Upper lobe of left lung (tissue), 6 donors: ENCODE results near the gene SSBP3. TPM values are rescaled to one million over a fixed set of nuclear protein-coding genes. Genes with fewer than 3 reads are reported as not detected.

ENCODE experiments used
- ATAC-seq, 2 donors: fragments of 200-7000 bp; cut with Tn5 transposase; one replicate each; pipeline ENCODE4 v1.9.1; 2022; ENCODE audit warnings: mild to moderate bottlenecking in 2 of 2, moderate library complexity in 2 of 2; ENCODE audit not compliant: low FRiP score in 2 of 2
- DNase-seq, 2 donors: peaks; one replicate each; pipeline ENCODE4 v3.0.0-alpha.2; 2019 to 2020
- H3K27ac ChIP-seq, 4 donors: fragments of 200-600 bp; sonication (generic); one replicate each; pipeline ENCODE4 v1.5.1; 2016 to 2019
- H3K27me3 ChIP-seq, 4 donors: fragments of 200-600 bp; sonication (generic); one replicate each; pipeline ENCODE4 v1.5.1; 2017 to 2019
- H3K36me3 ChIP-seq, 4 donors: fragments of 200-600 bp; sonication (generic); one replicate each; pipeline ENCODE4 v1.5.1; 2016 to 2019
- H3K4me1 ChIP-seq, 4 donors: fragments of 200-600 bp; sonication (generic); one replicate each; pipeline ENCODE4 v1.5.1; 2018 to 2019
- H3K4me3 ChIP-seq, 4 donors: fragments of 200-600 bp; sonication (generic); one replicate each; pipeline ENCODE4 v1.5.1; 2017 to 2019; ENCODE audit warnings: mild to moderate bottlenecking in 2 of 4, moderate library complexity in 1 of 4
- H3K9me3 ChIP-seq, 4 donors: fragments of 200-600 bp; sonication (generic); one replicate each; pipeline ENCODE4 v1.5.1; 2018 to 2019
- EP300 ChIP-seq, 4 donors: sonication (generic); formaldehyde crosslinking; IDR thresholded peaks; one replicate each; pipeline ENCODE4 v1.5.1; 2017; ENCODE audit warnings: antibody characterized with exemption in 4 of 4, control low read depth in 2 of 4
- POLR2A ChIP-seq, 4 donors: fragments of 450-650 bp; IDR thresholded peaks; one replicate each; pipeline ENCODE4 v1.5.1; 2016 to 2017; ENCODE audit warnings: antibody characterized with exemption in 4 of 4, mild to moderate bottlenecking in 2 of 4
- POLR2AphosphoS5 ChIP-seq, 2 donors: sonication (generic); formaldehyde crosslinking; IDR thresholded peaks; one replicate each; pipeline ENCODE4 v1.5.1; 2017; ENCODE audit warnings: antibody characterized with exemption in 2 of 2
- WGBS, 2 donors: methylation state at CpG; one replicate each; pipeline ENCODE4 v1.1.5; 2017 to 2018; 5-methylcytosine and 5-hydroxymethylcytosine counted together
- total RNA-seq, 6 donors: library from RNA; depleted of rRNA in 4 of 6; stranded (reverse); fragments of >200 nt in 4 of 6; gene quantifications; one replicate each; pipeline versions ENCODE4 v1.1.0 to v1.2.1, GENCODE V29; 2016 to 2021
- TF ChIP-seq, protein P1 (sequence below), 6 experiments: fragments of 450-650 bp in 4 of 6; fragments of 200-600 bp in 2 of 6; sonication (generic) in 2 of 6; IDR thresholded peaks; one replicate each; pipeline ENCODE4 v1.5.1; 2016 to 2019; ENCODE audit warnings: antibody characterized with exemption in 6 of 6
- donor health status: DM: no; HTN: no; CAD: no; lungs with moderate emphysema.
- donor health status: DM: no; HTN: yes; CAD: no; lungs with severe emphysema.

The SSBP3 gene
- total RNA-seq, 6 donors from 2014 or later: 17.8 to 35.6 (median 26.4) TPM

DNA sequence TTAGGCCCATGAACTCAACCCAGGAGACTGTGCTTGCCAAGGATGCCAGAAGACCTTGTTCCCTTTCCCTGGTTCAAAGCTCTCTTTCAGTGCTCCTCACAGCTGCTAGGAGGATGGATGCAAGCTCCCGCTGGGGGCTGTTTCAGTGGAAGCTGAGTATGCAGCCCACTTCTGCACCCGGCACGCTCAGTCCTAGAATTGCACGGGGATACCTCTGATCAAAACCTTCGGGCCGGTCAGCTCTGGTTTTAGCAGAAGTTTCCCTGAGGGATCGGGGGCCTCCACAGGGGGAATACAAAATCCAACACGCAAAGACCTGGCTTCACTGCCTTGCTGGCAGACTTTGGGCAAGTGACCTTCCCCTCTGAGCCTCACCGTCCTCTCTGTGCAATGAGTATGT is 4.2 kb upstream of the SSBP3 start:
- peaks cover 7 to 31% (median 16%) of the 10 kb centered on the region in 4 donors for H3K4me1 ChIP-seq
- H3K27ac ChIP-seq: no peak overlapping the region
- WGBS, 2 donors: 96 to 98% methylated on average over 8 to 9 of the region's 9 CpGs
- H3K4me3 ChIP-seq: no peak overlapping the region
- TF ChIP-seq POLR2A (IDR thresholded peaks at IDR 0.05): no peak
- TF ChIP-seq EP300 (IDR thresholded peaks at IDR 0.05): no peak
- no peaks in the 10 kb centered on the region for H3K9me3 ChIP-seq
- H3K36me3 ChIP-seq: no peaks in the 10 kb centered on the region
- H3K27me3 ChIP-seq: no peaks in the 10 kb centered on the region
- no peak for DNase-seq
- ATAC-seq: no peak

DNA sequence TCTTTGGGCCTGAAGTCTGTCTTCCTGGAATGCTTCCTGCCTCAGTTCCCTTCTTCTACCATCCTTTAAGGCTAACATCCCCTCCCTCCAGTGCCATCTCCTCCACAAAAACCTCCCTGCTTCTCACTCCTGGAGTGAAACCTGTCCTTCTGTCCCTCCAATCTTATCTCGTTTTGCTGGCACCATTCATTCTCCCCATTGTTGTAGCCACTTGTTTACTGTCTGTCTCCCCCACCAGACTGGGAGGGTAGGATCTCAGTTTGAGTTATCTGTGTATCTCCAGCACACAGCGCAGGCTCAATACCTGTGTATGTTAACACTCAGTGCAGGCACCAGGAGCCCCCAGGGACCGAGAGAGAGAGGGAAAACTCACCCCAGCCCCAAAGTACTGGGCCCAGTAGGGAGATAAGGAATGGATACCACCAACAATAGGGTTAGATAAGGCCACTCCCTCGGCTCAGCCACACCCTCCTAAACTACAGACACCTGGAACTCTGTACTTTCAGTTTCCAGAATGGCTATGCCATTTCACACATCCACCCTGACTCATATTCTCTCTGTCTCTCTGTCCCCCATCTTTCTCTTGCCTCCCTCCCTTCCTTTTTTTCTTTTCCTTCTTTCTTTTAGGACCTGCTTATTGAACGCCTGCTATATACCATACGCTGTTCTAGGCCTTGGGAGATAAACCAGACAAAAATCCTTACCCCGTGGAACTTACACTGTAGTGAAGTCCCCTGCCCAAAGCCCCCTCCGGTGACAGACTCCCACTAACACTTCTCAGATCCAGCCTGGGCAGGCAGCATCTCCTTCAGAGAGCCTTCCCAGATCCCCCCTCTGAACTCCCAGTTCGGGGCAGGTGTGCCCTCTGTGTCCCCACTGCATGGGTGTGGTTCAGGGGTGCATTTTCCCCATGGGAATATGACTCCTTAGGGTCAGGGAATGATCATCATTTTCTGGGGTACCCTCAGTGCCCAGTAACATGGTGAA is 3.3 kb upstream of the SSBP3 start:
- Histone ChIP-seq H3K27ac (peak overlapping the region; percentile 8 to 97 (median 86)), H3K4me3 (no peak overlapping the region), H3K4me1 (peaks cover 16 to 40% (median 24%) of the 10 kb centered on the region in 4 donors), H3K9me3 (no peaks in the 10 kb centered on the region), H3K27me3 (no peaks in the 10 kb centered on the region), H3K36me3 (no peaks in the 10 kb centered on the region)
- DNase-seq (no peak), ATAC-seq (no peak)
- TF ChIP-seq, protein P1, sequence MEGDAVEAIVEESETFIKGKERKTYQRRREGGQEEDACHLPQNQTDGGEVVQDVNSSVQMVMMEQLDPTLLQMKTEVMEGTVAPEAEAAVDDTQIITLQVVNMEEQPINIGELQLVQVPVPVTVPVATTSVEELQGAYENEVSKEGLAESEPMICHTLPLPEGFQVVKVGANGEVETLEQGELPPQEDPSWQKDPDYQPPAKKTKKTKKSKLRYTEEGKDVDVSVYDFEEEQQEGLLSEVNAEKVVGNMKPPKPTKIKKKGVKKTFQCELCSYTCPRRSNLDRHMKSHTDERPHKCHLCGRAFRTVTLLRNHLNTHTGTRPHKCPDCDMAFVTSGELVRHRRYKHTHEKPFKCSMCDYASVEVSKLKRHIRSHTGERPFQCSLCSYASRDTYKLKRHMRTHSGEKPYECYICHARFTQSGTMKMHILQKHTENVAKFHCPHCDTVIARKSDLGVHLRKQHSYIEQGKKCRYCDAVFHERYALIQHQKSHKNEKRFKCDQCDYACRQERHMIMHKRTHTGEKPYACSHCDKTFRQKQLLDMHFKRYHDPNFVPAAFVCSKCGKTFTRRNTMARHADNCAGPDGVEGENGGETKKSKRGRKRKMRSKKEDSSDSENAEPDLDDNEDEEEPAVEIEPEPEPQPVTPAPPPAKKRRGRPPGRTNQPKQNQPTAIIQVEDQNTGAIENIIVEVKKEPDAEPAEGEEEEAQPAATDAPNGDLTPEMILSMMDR (IDR thresholded peaks at IDR 0.05): no peak
- TF ChIP-seq POLR2AphosphoS5 (IDR thresholded peaks at IDR 0.05): no peak
- TF ChIP-seq EP300 (IDR thresholded peaks at IDR 0.05): no peak
- no peak for TF ChIP-seq POLR2A (IDR thresholded peaks at IDR 0.05)
- 72 to 73% methylated on average over 9 of the region's 9 CpGs for WGBS, 2 donors

DNA sequence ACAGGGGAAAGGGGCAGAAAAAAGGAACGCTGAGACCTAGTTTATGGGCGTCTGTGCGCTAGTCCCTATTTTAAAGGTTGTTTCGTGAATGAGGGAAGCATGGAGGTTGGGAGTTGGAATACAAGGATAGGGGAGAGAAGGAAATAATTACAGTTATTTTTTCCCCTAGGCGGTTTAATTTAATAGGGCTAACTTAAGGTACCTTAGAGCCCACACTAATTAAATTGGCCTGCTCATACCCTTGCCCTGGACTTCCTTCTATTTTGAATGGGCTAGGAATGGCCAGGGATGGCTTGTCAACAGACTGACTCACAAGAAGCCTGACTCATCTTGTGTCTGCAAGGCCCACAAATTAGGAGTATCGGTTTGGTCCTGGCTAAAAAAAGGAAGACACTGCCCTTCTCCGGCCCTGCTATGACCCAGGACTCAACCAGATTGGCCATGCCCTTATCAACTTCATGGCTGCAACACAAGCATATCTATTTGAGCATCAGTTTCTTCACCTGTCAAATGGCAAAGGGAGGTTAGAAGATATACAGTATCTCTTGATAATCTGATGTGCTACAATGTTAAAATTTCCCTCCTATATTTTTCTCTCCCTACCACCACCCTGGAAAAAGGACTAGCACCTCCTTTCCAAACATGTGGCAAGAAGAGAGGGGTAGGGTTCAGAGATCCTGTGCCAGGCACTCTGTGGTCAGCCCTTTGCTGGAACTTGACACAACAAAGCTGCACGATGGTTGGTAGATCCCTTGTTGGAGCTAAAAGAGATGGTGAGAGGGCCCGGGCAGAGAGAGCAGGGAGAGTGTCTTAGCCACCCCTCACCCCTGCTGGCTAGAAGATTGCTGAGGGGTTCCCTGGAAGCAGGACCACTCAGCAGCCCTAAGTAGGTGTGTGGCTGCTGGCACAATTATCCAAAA is 2.2 kb upstream of the SSBP3 start:
- peaks cover 22 to 44% (median 33%) of the 10 kb centered on the region in 4 donors for H3K4me1 ChIP-seq
- TF ChIP-seq, protein P1 (IDR thresholded peaks at IDR 0.05): no peak
- TF ChIP-seq POLR2AphosphoS5 (IDR thresholded peaks at IDR 0.05) (no peak), POLR2A (IDR thresholded peaks at IDR 0.05) (no peak), EP300 (IDR thresholded peaks at IDR 0.05) (no peak)
- peak overlapping the region in 1 of 4 donors; percentile 7 for H3K4me3 ChIP-seq
- ATAC-seq: peak in 1 of 2 donors; percentile 54
- H3K27me3 ChIP-seq: no peaks in the 10 kb centered on the region
- WGBS, 2 donors: 66 to 70% methylated on average over 9 of the region's 9 CpGs
- no peaks in the 10 kb centered on the region for H3K36me3 ChIP-seq
- DNase-seq: peak in 1 of 2 donors; percentile 47
- H3K27ac ChIP-seq: peak overlapping the region; percentile 82 to 97 (median 90)
- no peaks in the 10 kb centered on the region for H3K9me3 ChIP-seq

DNA sequence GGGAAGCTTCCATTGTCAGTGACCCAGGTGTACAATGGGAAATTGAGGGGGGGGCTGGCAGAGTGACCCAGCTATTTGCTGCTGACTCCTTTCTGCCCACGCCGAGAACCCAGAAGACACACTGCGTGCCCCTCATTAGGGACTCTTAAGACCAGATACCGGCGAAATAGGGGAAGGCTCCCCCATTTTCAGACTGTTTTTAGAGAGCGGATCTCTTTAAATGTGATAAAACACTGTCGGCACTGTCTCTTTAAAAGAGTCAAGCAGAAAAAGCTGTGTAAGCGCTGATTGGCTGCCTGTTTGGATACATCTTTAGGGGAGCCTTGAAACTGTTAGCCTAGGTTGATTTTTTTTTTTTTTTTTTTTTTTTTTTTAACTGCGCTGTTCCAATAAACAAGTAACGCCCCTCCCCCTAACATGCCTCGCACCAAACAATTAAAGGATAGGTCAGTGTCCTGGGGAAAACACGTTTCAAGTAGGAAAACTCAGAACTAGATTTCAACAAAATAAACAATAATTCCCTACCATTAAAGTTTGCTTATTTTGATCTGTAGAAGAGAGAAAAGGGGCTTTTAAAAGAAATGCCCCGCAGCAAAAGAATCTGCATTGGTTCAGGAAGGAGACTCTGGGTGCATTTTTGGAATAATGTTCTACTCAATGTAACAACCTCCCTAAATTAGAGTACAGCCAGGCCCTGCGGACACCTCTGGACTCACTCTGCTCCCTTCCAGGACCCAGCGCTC is 1.4 kb upstream of the SSBP3 start:
- H3K9me3 ChIP-seq: no peaks in the 10 kb centered on the region
- peaks cover 24 to 48% (median 39%) of the 10 kb centered on the region in 4 donors for H3K4me1 ChIP-seq
- H3K27ac ChIP-seq: peak overlapping the region; percentile 89 to 97 (median 92)
- ATAC-seq (peak; percentile 86 to 88), DNase-seq (peak in 1 of 2 donors; percentile 79)
- H3K27me3 ChIP-seq: no peaks in the 10 kb centered on the region
- peak overlapping the region; percentile 85 to 98 (median 97) for H3K4me3 ChIP-seq
- H3K36me3 ChIP-seq: peaks cover 0 to 4% (median 0%) of the 10 kb centered on the region in 4 donors
- no peak for TF ChIP-seq EP300 (IDR thresholded peaks at IDR 0.05)
- TF ChIP-seq POLR2A (IDR thresholded peaks at IDR 0.05): peak in 2 of 4 donors; percentile 13 to 27
- peak in 1 of 2 donors; percentile 31 for TF ChIP-seq POLR2AphosphoS5 (IDR thresholded peaks at IDR 0.05)
- TF ChIP-seq, protein P1 (IDR thresholded peaks at IDR 0.05): no peak
- 11 to 15% methylated on average over 15 of the region's 15 CpGs for WGBS, 2 donors
